Measurements from ENCODE around the gene SMARCAL1. TPM values are rescaled to one million over a fixed set of nuclear protein-coding genes. Genes with fewer than 3 reads are reported as not detected.
"Not testable (repeated sequence)": the region's sequence is repeated elsewhere in the genome, so short reads cannot be mapped to it uniquely, and the experiment has no call there.

SMARCAL1 gene
- polyA plus RNA-seq, 6 donors from 2014 or later = 15.5 to 28.1 (median 23.4) TPM

DNA sequence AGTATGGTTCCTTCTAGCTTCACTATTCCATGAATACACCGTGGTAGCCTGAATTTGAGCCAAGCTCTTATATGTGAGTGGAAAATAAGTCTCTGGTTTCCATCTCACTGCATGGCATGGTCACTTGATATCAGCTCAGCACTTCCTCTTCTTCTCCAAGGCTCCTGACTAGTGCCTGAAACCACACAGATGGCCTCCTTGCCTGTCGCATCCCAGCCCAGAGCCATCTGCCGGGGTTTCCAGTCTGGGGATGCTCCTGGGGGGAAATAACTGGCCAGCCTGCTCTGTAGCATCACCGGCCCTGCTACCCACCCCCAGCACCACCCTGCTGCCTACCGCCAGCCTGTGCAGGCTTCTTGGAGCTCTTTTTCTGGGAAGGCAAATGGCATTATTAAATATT is 32.3 kb upstream of the SMARCAL1 start:
- DNase-seq (no peak), ATAC-seq (ENCODE audit: low read depth in 2 of 2) (no peak)
- Mint-ChIP-seq H3K4me3 (no peak overlapping the region), H3K27ac (no peak overlapping the region), H3K36me3 (no peaks in the 10 kb centered on the region), H3K9me3 (peaks cover 0 to 4% (median 0%) of the 10 kb centered on the region in 7 donors), H3K4me1 (no peaks in the 10 kb centered on the region), H3K27me3 (peaks cover 23 to 45% (median 29%) of the 10 kb centered on the region in 3 donors)

DNA sequence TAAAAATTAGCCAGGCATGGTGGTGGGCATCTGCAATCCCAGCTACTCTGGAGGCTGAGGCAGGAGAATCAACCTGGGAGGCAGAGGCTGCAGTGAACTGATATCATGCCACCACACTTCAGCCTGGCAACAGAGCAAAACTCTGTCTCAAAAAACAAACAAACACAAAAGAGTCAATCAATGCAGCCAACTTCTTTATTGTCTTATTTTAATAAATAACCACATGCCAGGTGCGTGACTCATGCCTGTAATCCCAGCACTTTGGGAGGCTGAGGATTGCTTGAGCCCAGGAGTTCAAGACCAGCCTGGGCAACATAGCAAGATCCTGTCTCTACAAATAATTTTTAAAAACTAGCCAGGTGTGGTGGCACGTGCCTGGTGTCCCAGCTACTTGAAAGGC is 27.9 kb upstream of the SMARCAL1 start:
- not testable (repeated sequence) for H3K36me3 Mint-ChIP-seq; ATAC-seq (ENCODE audit: low read depth in 2 of 2); DNase-seq; H3K27ac Mint-ChIP-seq; H3K9me3 Mint-ChIP-seq; H3K4me1 Mint-ChIP-seq; H3K4me3 Mint-ChIP-seq
- peaks cover 16 to 36% (median 23%) of the 10 kb centered on the region in 3 donors for H3K27me3 Mint-ChIP-seq

DNA sequence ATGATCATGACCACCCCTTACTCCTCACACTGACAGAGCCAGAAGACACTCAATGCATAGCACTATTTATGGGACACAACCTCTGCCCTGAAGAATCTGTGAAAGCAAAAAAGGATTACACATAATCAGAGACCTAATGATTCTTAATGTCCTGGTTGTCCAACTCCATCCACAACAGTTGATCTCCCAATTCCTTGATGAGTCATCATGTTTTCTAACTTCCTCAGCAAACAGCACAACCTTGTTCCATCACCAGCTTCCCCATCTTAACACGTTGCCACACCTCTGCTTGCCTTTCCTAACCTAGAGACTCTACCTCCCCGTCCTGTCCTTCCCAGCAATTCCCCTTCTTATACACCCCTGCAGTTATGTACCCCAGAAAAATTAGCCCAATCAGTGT is 26.8 kb upstream of the SMARCAL1 start:
- DNase-seq (no peak), ATAC-seq (ENCODE audit: low read depth in 2 of 2) (no peak)
- Mint-ChIP-seq H3K27me3 (peaks cover 12 to 33% (median 27%) of the 10 kb centered on the region in 3 donors), H3K36me3 (no peaks in the 10 kb centered on the region), H3K9me3 (peaks cover 0 to 7% (median 0%) of the 10 kb centered on the region in 7 donors), H3K4me1 (peaks cover 4 to 14% (median 6%) of the 10 kb centered on the region in 3 donors), H3K27ac (no peak overlapping the region), H3K4me3 (no peak overlapping the region)

DNA sequence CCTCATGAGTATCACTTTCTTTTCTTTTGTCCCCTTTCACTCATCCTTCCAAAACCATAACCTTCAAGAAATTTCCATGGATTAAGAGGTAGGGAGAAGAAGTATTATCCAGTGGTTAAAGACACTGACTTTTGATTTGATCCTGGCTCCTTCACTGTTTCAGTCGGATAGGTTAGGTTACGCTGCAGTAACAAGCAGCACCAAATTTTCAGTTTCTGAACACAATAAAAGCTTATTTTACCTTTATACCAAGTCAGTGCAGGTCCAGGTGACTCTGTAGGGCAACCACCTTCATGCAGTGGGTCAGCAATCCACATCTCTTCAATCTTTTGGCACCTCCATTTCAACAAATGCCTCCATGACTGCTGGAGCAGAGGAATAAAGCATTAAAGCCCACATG is 25.0 kb upstream of the SMARCAL1 start:
- no peak overlapping the region for H3K4me3 Mint-ChIP-seq
- no peak overlapping the region for H3K27ac Mint-ChIP-seq
- no peak for DNase-seq
- peaks cover 4 to 14% (median 6%) of the 10 kb centered on the region in 3 donors for H3K4me1 Mint-ChIP-seq
- H3K27me3 Mint-ChIP-seq = peaks cover 12 to 33% (median 27%) of the 10 kb centered on the region in 3 donors
- H3K36me3 Mint-ChIP-seq = no peaks in the 10 kb centered on the region
- no peak for ATAC-seq (ENCODE audit: low read depth in 2 of 2)
- H3K9me3 Mint-ChIP-seq = peaks cover 0 to 7% (median 0%) of the 10 kb centered on the region in 7 donors

DNA sequence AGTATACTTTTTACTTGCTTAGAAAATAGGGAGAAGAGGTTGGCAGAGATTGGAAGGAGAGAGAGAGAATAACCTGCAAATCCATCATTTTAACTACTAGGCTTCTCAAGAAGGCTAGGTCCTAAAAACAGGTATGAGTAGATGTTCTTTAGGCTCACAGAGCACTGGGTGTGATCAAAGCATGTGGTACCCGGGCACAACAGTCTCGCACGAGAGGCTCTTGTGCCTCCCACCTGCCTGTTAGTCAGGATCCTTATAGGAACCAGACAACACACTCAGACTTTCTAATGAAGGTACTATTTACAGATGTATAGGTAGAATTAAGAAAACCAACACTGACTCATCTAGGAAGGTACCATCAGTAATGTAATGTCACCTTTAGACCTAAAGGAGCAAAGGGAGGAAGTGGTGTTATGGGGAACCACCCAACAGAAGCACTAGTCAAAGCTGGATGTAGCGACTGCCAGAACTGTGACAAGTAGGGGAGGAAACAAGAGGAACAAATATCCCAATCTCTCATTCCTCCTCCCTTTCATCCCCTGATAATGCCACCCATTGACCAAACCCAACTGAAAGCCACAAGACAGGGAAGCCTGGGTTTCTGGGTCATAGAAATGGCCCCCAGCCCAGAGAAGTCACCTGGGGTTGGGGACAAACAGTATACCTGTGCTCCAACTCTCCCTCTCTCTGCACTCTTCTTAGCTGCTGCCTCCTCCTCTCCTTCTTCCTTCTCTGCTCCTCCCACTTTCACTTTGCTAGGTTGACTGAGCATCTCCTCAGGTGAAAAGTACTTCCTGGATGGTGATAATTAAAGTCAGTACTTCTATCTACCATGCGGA is 24.0 kb upstream of the SMARCAL1 start:
- H3K4me1 Mint-ChIP-seq = peaks cover 4 to 14% (median 6%) of the 10 kb centered on the region in 3 donors
- no peak for DNase-seq
- H3K27ac Mint-ChIP-seq = no peak overlapping the region
- ATAC-seq (ENCODE audit: low read depth in 2 of 2) = no peak
- H3K36me3 Mint-ChIP-seq = no peaks in the 10 kb centered on the region
- H3K9me3 Mint-ChIP-seq = peaks cover 0 to 7% (median 0%) of the 10 kb centered on the region in 7 donors
- H3K27me3 Mint-ChIP-seq = peaks cover 17 to 39% (median 28%) of the 10 kb centered on the region in 3 donors
- H3K4me3 Mint-ChIP-seq = no peak overlapping the region

DNA sequence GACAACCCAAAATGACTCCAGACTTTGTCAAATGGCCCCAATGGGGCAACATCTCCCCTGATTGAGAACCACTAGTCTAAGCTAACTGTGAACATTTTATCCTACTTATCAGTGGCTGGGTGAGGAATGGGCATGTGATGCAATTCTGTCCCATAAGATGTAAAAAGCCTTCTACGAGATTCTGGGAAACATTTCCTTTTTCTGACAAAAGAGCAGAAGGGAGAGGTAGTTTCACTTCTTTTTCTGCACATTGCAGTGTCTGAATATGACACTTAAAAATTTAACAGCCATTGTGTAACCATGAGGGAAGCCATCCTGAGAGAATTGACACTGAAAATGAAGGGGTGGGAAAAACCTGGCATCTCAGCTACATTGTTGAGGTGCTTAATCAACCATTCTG is 22.7 kb upstream of the SMARCAL1 start:
- peaks cover 4 to 14% (median 6%) of the 10 kb centered on the region in 3 donors for H3K4me1 Mint-ChIP-seq
- H3K9me3 Mint-ChIP-seq = peaks cover 0 to 7% (median 0%) of the 10 kb centered on the region in 7 donors
- H3K4me3 Mint-ChIP-seq = no peak overlapping the region
- no peaks in the 10 kb centered on the region for H3K36me3 Mint-ChIP-seq
- peaks cover 24 to 40% (median 32%) of the 10 kb centered on the region in 3 donors for H3K27me3 Mint-ChIP-seq
- ATAC-seq (ENCODE audit: low read depth in 2 of 2) (no peak), DNase-seq (no peak)
- no peak overlapping the region for H3K27ac Mint-ChIP-seq

DNA sequence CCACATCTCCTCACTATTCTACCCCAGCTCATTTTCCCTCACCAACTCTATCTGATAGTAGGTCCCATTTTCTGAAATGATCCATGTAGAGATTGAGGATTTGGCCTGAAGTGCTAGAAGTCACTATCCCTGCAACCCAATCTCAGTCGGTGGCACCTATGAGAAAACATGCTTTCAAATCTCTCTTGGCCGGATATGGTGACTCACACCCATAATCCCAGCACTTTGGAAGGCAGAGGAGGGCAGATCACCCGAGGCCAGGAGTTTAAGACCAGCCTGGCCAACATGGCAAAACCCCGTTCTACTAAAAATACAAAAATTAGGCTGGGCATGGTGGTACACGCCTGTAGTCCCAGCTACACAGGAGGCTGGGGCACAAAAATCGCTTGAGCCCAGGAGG is 20.9 kb upstream of the SMARCAL1 start:
- no peak overlapping the region for H3K27ac Mint-ChIP-seq
- H3K27me3 Mint-ChIP-seq = peaks cover 29 to 40% (median 30%) of the 10 kb centered on the region in 3 donors
- peaks cover 4 to 14% (median 6%) of the 10 kb centered on the region in 3 donors for H3K4me1 Mint-ChIP-seq
- no peak for DNase-seq
- H3K4me3 Mint-ChIP-seq = no peak overlapping the region
- H3K9me3 Mint-ChIP-seq = peaks cover 0 to 7% (median 0%) of the 10 kb centered on the region in 7 donors
- H3K36me3 Mint-ChIP-seq = no peaks in the 10 kb centered on the region
- no peak for ATAC-seq (ENCODE audit: low read depth in 2 of 2)

DNA sequence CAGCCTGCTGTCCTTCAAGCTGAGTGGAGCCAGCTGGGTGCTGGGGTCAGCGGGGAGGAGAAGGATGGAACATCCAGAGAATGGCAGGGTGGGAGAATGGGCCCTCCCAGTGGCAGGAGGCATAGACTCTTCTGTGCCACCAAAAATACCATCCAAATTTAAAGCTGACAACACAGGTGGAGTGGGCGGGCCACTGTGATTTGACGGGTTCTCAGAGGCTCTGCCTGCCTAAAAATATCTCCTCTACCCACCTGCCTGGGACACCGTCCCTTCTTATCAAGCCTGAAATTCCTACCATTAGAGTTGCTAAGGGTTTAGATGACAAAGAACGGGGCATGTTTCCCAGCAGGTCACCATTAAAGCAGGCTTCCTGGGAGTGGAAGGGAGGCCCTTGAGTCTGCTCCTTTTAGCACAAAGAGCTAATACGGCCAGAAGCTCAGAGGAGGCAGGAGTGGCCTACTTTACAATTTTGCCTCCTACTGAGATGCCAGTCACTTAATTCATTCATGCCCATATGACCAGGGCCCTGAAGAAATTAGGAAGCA is 20.2 kb upstream of the SMARCAL1 start:
- H3K27me3 Mint-ChIP-seq = peaks cover 26 to 35% (median 29%) of the 10 kb centered on the region in 3 donors
- H3K27ac Mint-ChIP-seq = no peak overlapping the region
- peaks cover 4 to 14% (median 6%) of the 10 kb centered on the region in 3 donors for H3K4me1 Mint-ChIP-seq
- ATAC-seq (ENCODE audit: low read depth in 2 of 2) = no peak
- H3K4me3 Mint-ChIP-seq = peak overlapping the region in 1 of 8 donors; percentile 1
- no peak for DNase-seq
- no peaks in the 10 kb centered on the region for H3K36me3 Mint-ChIP-seq
- peaks cover 0 to 7% (median 0%) of the 10 kb centered on the region in 7 donors for H3K9me3 Mint-ChIP-seq

DNA sequence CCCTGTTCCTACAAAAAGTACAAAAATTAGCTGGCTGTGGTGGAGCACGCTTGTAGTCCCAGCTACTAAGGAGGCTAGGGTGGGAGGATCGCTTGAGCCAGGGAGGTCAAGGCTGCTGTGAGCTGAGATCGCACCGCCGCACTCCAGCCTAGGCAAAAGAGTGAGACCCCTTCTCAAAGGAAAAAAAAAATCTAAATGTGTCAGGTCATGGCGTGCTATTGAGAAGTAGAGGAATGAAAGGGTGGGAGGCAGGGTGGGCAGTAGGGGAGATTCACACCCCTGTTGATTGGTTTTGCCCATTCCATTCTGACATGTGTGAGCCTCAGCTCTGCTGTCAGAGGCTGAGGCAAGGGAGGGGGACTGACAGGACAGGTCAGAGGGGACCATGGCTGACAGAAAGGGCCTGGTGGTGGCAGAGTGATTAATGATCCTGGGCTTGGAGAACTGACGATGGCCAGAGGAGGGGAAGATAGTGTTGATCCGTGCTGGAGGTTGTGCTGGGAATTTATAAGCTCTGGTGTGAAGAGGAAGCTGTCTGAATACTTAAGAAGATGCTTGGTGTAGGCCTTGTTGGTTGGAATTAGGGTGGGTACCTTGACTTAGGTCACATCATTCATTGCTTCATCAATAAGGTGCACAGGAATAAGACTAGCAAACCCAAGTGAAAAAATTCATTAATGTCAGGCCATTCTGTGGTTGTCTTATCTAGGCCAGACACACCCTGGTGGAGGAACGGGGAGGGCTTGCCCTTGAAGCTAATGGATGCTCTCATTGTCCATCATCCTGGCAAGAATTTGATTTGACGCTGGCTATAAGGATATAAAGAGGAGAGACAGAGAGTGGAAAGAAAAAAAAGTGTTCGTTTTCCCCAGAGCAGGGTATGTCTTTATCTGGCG is 19.1 kb upstream of the SMARCAL1 start:
- no peak overlapping the region for H3K4me3 Mint-ChIP-seq
- peaks cover 19 to 29% (median 28%) of the 10 kb centered on the region in 3 donors for H3K27me3 Mint-ChIP-seq
- no peak for DNase-seq
- peaks cover 4 to 13% (median 6%) of the 10 kb centered on the region in 3 donors for H3K4me1 Mint-ChIP-seq
- no peak for ATAC-seq (ENCODE audit: low read depth in 2 of 2)
- H3K27ac Mint-ChIP-seq = no peak overlapping the region
- no peaks in the 10 kb centered on the region for H3K36me3 Mint-ChIP-seq
- no peaks in the 10 kb centered on the region for H3K9me3 Mint-ChIP-seq

DNA sequence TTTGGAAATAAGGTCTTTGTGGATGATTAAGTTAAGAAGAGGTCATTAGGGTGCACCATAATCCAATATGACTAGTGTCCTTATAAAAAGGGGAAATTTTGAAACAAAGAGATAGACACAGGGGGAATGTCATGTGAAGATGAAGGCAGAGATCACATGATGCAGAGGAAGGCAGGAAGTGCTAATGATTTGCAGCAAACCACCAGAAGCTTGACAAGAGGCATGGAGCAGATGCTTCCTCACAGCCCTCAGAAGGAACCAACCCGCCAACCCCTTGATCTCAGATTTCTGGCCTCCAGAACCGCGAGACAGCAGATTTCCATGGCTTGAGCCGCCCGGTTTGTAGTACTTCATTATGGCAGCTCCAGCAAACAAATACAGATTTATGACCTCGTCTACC is 17.4 kb upstream of the SMARCAL1 start:
- H3K27ac Mint-ChIP-seq = no peak overlapping the region
- H3K36me3 Mint-ChIP-seq = no peaks in the 10 kb centered on the region
- no peak overlapping the region for H3K4me3 Mint-ChIP-seq
- H3K9me3 Mint-ChIP-seq = no peaks in the 10 kb centered on the region
- no peaks in the 10 kb centered on the region for H3K4me1 Mint-ChIP-seq
- no peak for DNase-seq
- no peak for ATAC-seq (ENCODE audit: low read depth in 2 of 2)
- H3K27me3 Mint-ChIP-seq = peaks cover 15 to 29% (median 22%) of the 10 kb centered on the region in 3 donors

DNA sequence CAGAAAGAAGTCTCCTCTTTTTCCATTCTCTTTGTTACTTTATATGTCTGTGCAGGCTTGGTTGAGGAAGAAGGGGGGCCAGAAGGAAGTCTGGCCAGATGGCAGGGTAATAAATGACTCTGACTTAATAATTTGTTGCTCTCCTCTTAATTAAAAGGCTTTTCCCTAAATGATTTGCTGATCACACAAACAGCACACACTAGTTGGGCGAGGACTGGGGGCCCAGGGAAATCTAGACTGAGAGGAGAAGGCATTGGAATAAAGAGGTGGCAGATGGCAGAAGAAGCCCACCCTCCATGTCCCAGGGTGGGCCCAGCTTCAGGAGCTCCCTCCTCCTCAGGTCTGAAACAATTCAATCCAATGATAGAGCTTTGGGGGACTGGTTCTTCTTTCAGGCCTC is 12.7 kb upstream of the SMARCAL1 start:
- no peaks in the 10 kb centered on the region for H3K4me1 Mint-ChIP-seq
- ATAC-seq (ENCODE audit: low read depth in 2 of 2) (no peak), DNase-seq (no peak)
- peak overlapping the region in 1 of 8 donors; percentile 23 for H3K4me3 Mint-ChIP-seq
- H3K27me3 Mint-ChIP-seq = peaks cover 10 to 17% (median 14%) of the 10 kb centered on the region in 3 donors
- H3K9me3 Mint-ChIP-seq = no peaks in the 10 kb centered on the region
- no peaks in the 10 kb centered on the region for H3K36me3 Mint-ChIP-seq
- no peak overlapping the region for H3K27ac Mint-ChIP-seq

DNA sequence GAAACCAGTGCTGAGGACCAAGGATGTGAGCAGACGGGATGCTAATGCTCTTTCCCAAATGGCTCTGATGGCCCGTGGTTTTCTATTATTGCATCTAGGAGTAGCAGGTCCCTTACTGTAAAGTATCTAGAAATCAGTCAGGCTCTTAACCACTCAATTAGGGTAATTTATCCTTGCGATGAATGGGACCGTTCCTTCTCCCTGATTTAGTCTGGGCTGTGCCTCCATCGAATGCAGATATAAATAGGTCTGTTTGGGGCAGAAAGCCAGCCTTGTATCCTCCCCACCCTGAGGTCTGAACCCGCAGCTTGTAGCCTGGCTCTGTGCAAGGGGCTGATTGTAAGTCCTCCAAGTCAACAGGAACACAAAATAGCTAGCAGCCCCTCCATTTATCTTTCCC is 9.5 kb upstream of the SMARCAL1 start:
- no peaks in the 10 kb centered on the region for H3K36me3 Mint-ChIP-seq
- DNase-seq (no peak), ATAC-seq (ENCODE audit: low read depth in 2 of 2) (no peak)
- no peaks in the 10 kb centered on the region for H3K9me3 Mint-ChIP-seq
- H3K27me3 Mint-ChIP-seq = peaks cover 7 to 23% (median 19%) of the 10 kb centered on the region in 3 donors
- no peak overlapping the region for H3K4me3 Mint-ChIP-seq
- H3K27ac Mint-ChIP-seq = no peak overlapping the region
- H3K4me1 Mint-ChIP-seq = no peaks in the 10 kb centered on the region

DNA sequence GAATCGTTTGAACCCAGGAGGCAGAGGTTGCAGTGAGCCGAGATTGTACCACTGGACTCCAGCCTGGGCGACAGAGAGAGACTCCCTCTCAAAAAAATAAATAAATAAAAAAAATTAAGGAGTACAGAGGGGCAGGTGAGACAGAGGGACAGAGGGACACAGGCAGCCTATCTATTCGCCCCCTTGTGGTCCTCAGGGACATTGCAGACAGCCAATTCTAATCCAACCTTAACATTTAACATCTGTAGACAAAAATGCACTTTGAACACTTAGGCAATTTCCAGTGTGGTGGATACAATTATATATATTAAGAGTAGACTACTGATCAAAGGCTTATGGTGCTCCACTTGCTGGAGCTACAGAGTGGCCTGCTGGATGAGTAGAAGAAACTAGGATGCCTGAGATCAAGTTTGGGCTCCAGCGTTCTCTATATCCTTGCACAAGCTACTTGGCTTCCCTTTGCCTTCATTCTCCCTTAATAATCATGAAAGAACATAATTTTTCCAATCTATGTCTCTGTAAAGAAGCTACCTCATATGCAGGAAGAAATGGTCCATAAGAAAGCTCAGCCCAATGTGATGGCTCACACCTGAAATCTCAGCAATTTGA is 8.2 kb upstream of the SMARCAL1 start:
- Mint-ChIP-seq H3K27ac (no peak overlapping the region), H3K4me1 (no peaks in the 10 kb centered on the region), H3K36me3 (no peaks in the 10 kb centered on the region), H3K4me3 (peak overlapping the region in 1 of 8 donors; percentile 58), H3K9me3 (no peaks in the 10 kb centered on the region), H3K27me3 (peaks cover 13 to 33% (median 25%) of the 10 kb centered on the region in 3 donors)
- DNase-seq (peak; percentile 26), ATAC-seq (ENCODE audit: low read depth in 2 of 2) (no peak)

All from naive B cell (primary cell).